Panc1 (cell line): ENCODE results near the gene SOX12. TPM values are rescaled to one million over a fixed set of nuclear protein-coding genes. Genes with fewer than 3 reads are reported as not detected.

Experiments used
- ATAC-seq: fragments of 200-7000 bp; cut with Tn5 transposase; 2 replicates; pipeline ENCODE4 v1.9.1; 2020; ENCODE audit warnings: mild to moderate bottlenecking, moderate library complexity
- BruUV-seq: library from RNA; stranded (reverse); fragments of 400-500 nt; replicated peaks from 2 replicates; lab custom pipeline; 2021; lab: Mats Ljungman, UMichigan
- CTCF ChIA-PET: fragments of 300-600 bp; sonication (Branson Sonifier 250); formaldehyde crosslinking; loops from one replicate; lab custom pipeline; 2022; ENCODE audit warnings: antibody characterized with exemption; lab: Charles Lee
- POLR2A ChIA-PET: fragments of 300-600 bp; sonication (Branson Sonifier 250); formaldehyde crosslinking; loops from one replicate; lab custom pipeline; 2022; ENCODE audit warnings: antibody characterized with exemption; lab: Charles Lee
- DNase-seq: peaks from one replicate; pipeline ENCODE4 v3.0.0-alpha.2; 2010; ENCODE audit warnings: low read depth, low spot score
- H3K27ac ChIP-seq: 2 replicates; pipeline ENCODE4 v1.5.1; 2011; ENCODE audit warnings: mild to moderate bottlenecking, low read length, inconsistent platforms
- H3K27me3 ChIP-seq: fragments of 200-500 bp; sonication (Bioruptor generic); 2 replicates; pipeline ENCODE4 v1.6.0; 2014; ENCODE audit warnings: low read length, inconsistent platforms; ENCODE audit not compliant: control insufficient read depth, insufficient read depth
- H3K36me3 ChIP-seq: fragments of 200-500 bp; sonication (Bioruptor generic); 2 replicates; pipeline ENCODE4 v1.5.1; 2014; ENCODE audit warnings: inconsistent platforms, mild to moderate bottlenecking, low read length, moderate library complexity; ENCODE audit not compliant: control insufficient read depth, insufficient read depth
- H3K4me1 ChIP-seq: 2 replicates; pipeline ENCODE4 v1.5.1; 2011; ENCODE audit warnings: inconsistent platforms, mild to moderate bottlenecking, low read length, moderate library complexity; ENCODE audit not compliant: control insufficient read depth, insufficient read depth
- H3K4me3 ChIP-seq, 2 experiments: 2 replicates each; pipeline ENCODE4 v1.5.1; 2011 to 2012; ENCODE audit warnings: low read depth in 2 of 2, low read length in 2 of 2, mild to moderate bottlenecking in 2 of 2, inconsistent platforms in 1 of 2, moderate library complexity in 1 of 2
- H3K9me3 ChIP-seq: fragments of 200-500 bp; sonication (Bioruptor generic); 2 replicates; pipeline ENCODE4 v1.5.1; 2014; ENCODE audit warnings: low read depth, mild to moderate bottlenecking, inconsistent platforms, low read length, moderate library complexity; ENCODE audit not compliant: control insufficient read depth, insufficient read depth
- POLR2AphosphoS5 ChIP-seq: IDR thresholded peaks from 2 replicates; pipeline ENCODE4 v1.6.1; 2012; ENCODE audit warnings: mild to moderate bottlenecking, low read depth, low read length, moderate library complexity
- SIN3A ChIP-seq: IDR thresholded peaks from 2 replicates; pipeline ENCODE4 v1.6.1; 2012; ENCODE audit warnings: low read depth, mild to moderate bottlenecking, low read length, moderate library complexity, borderline replicate concordance; ENCODE audit not compliant: insufficient read depth
- TCF7L2 ChIP-seq: IDR thresholded peaks from 2 replicates; pipeline ENCODE4 v1.6.1; 2011; ENCODE audit warnings: mild to moderate bottlenecking, low read depth, low read length, inconsistent platforms
- in situ Hi-C: cut with HindIII; loops from 2 replicates; pipeline ENCODE4 v1.10.0; 2016; ENCODE audit warnings: low sequenced_read_pairs, low pct_unique_long_range_greater_than_20kb
- intact Hi-C: fragments of 100-400 bp; cut with micrococcal nuclease; formaldehyde crosslinking; loops from one replicate; pipeline ENCODE4 v1.10.0; 2022; ENCODE audit not compliant: unreplicated experiment
- total RNA-seq: library from RNA; stranded (reverse); gene quantifications from one replicate; pipeline ENCODE4 v1.2.1, GENCODE V29; 2021; ENCODE audit not compliant: unreplicated experiment
- TF ChIP-seq, protein P1 (sequence below): fragments of 450-650 bp; IDR thresholded peaks from 2 replicates; pipeline ENCODE4 v1.5.1; 2017; ENCODE audit warnings: mild to moderate bottlenecking
- TF ChIP-seq, protein P2 (sequence below), 2 experiments: IDR thresholded peaks; 2 replicates each; pipeline ENCODE4 v1.6.1; 2011 to 2012; ENCODE audit warnings: low read depth in 2 of 2, control low read depth in 1 of 2, low read length in 1 of 2, mild to moderate bottlenecking in 1 of 2, moderate library complexity in 1 of 2; ENCODE audit not compliant: insufficient read depth in 1 of 2

Gene SOX12
- total RNA-seq, 1 experiment from 2014 or later: 48.6 TPM

DNA sequence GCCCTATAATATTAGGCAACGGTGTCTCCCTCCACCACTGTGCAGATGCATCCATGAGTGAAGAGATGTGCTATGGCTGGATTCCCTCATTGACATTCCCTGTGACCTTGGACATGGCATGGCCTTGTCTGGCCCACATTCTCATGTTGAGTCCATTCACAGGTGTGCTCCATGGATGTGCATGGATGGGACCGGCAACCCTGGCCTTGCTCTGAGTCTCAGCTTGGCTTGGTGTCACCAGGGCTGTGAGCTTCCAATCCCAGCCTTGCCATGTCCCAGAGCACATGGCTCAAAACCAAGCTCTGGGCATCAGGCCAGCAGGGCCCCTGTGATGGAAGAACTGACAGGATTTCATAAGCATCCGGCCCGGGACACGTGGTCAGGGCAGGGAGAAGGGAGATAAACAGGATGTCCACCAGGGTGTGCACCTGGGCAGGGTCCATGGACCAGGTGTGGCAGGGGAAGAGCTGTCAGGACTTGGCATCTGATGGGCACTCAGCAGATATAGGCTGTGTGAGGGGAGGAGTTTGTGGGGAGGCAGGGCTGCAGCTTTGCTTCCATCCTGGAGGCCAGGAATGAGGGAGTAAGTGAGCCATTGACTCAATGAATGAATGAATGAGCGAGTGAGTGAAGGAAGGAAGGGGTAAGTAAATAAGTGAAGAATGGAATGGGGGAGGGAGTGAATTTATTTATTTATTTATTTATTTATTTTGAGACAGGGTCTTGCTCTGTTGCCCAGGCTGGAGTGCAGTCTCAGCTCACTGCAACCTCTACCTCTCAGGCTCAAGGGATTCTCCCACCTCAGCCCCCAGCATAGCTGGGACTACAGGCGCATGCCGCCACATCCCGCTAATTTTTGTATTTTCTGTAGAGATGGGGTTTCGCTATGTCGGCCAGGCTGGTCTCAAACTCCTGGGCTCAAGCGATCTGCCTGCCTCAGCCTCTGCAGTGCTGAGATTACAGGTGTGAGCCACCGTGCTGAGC is 37.2 kb downstream of the SOX12 start:
- DNase-seq: no peak
- no TSS peak for BruUV-seq
- Histone ChIP-seq H3K4me3 (no peak overlapping the region), H3K4me1 (peaks cover 24% of the 10 kb centered on the region), H3K36me3 (no peaks in the 10 kb centered on the region), H3K27ac (peak overlapping the region; percentile 62; the same call in 1 of the 2 replicates), H3K9me3 (no peaks in the 10 kb centered on the region), H3K27me3 (no peaks in the 10 kb centered on the region)
- POLR2A ChIA-PET: interaction anchor here (1.0 kb wide), 1 partner anchor 31 kb away, joined by 3 read pairs; no protein-coding TSS in a partner anchor
- TF ChIP-seq, protein P1, sequence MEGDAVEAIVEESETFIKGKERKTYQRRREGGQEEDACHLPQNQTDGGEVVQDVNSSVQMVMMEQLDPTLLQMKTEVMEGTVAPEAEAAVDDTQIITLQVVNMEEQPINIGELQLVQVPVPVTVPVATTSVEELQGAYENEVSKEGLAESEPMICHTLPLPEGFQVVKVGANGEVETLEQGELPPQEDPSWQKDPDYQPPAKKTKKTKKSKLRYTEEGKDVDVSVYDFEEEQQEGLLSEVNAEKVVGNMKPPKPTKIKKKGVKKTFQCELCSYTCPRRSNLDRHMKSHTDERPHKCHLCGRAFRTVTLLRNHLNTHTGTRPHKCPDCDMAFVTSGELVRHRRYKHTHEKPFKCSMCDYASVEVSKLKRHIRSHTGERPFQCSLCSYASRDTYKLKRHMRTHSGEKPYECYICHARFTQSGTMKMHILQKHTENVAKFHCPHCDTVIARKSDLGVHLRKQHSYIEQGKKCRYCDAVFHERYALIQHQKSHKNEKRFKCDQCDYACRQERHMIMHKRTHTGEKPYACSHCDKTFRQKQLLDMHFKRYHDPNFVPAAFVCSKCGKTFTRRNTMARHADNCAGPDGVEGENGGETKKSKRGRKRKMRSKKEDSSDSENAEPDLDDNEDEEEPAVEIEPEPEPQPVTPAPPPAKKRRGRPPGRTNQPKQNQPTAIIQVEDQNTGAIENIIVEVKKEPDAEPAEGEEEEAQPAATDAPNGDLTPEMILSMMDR: no peak
- TF ChIP-seq SIN3A: no peak
- no peak for TF ChIP-seq POLR2AphosphoS5
- TF ChIP-seq TCF7L2: no peak
- TF ChIP-seq, protein P2, sequence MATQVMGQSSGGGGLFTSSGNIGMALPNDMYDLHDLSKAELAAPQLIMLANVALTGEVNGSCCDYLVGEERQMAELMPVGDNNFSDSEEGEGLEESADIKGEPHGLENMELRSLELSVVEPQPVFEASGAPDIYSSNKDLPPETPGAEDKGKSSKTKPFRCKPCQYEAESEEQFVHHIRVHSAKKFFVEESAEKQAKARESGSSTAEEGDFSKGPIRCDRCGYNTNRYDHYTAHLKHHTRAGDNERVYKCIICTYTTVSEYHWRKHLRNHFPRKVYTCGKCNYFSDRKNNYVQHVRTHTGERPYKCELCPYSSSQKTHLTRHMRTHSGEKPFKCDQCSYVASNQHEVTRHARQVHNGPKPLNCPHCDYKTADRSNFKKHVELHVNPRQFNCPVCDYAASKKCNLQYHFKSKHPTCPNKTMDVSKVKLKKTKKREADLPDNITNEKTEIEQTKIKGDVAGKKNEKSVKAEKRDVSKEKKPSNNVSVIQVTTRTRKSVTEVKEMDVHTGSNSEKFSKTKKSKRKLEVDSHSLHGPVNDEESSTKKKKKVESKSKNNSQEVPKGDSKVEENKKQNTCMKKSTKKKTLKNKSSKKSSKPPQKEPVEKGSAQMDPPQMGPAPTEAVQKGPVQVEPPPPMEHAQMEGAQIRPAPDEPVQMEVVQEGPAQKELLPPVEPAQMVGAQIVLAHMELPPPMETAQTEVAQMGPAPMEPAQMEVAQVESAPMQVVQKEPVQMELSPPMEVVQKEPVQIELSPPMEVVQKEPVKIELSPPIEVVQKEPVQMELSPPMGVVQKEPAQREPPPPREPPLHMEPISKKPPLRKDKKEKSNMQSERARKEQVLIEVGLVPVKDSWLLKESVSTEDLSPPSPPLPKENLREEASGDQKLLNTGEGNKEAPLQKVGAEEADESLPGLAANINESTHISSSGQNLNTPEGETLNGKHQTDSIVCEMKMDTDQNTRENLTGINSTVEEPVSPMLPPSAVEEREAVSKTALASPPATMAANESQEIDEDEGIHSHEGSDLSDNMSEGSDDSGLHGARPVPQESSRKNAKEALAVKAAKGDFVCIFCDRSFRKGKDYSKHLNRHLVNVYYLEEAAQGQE (IDR thresholded peaks at IDR 0.05; ENCODE audit: insufficient read depth in 1 of 2, low read depth in 2 of 2, low read length in 1 of 2): no peak
- CTCF ChIA-PET: interaction anchor here (0.6 to 0.9 kb wide), 2 partner anchors 10 to 59 kb away, joined by 4 to 5 read pairs; no protein-coding TSS in a partner anchor
- ATAC-seq: peak; percentile 63
- intact Hi-C loops: no loop called here
- in situ Hi-C loops: no loop called here

DNA sequence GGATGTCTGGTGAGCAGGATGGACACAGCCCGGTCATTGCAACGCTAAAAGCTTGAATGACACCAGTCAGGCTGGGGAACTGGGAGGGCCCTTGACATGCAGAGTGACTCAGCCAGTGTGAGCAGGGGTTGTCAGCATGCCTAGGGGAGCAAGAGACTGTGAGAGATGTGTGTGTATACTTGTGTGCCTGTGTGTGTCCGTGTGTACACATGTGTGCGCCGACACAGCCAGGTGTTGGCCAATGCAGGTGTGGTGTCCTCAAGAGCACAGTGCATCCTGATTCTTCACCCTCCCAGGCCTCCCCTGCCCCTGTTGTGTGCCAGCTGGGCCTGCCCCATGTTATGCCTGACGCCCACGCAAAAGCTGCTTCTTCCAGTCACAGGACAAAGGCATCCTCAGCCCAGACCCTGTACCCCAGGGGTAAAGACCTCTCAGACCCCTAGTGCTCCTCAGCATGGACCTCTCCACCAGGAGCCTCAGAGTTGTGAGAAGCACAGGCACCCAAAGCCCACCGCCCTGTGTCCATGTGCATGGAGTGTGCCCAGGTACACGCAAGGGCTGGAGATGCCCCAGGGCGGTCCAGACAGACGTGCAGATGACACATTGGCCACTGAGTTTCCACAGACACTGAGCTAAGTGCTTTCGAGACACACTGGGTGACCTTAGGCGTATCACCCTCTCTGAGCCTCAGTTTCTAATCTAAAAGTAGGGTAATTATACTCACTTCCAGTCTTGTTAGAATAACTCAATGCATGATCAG is 38.1 kb downstream of the SOX12 start:
- ChIA-PET CTCF (no interaction called here), POLR2A (interaction anchor here (1.0 kb wide), 1 partner anchor 30 kb away, joined by 3 read pairs; no protein-coding TSS in a partner anchor)
- Histone ChIP-seq H3K4me3 (no peak overlapping the region), H3K36me3 (no peaks in the 10 kb centered on the region), H3K27ac (peak overlapping the region; percentile 48; the same call in 1 of the 2 replicates), H3K27me3 (no peaks in the 10 kb centered on the region), H3K4me1 (peaks cover 24% of the 10 kb centered on the region), H3K9me3 (no peaks in the 10 kb centered on the region)
- in situ Hi-C loops: no loop called here
- intact Hi-C loops: no loop called here
- peak; percentile 64 for ATAC-seq
- DNase-seq: no peak
- no TSS peak for BruUV-seq
- no peak for TF ChIP-seq TCF7L2
- no peak for TF ChIP-seq SIN3A
- TF ChIP-seq, protein P1: no peak
- no peak for TF ChIP-seq POLR2AphosphoS5
- TF ChIP-seq, protein P2 (IDR thresholded peaks at IDR 0.05; ENCODE audit: insufficient read depth in 1 of 2, low read depth in 2 of 2, low read length in 1 of 2): no peak
